Prostate gland (tissue), 2 donors: ENCODE measurements around the gene LRP11.

ENCODE experiments used
- POLR2A ChIP-seq: fragments of 450-650 bp; IDR thresholded peaks from one replicate; pipeline ENCODE4 v1.6.1; 2016; ENCODE audit warnings: antibody characterized with exemption, mild to moderate bottlenecking
- POLR2AphosphoS5 ChIP-seq: sonication (generic); formaldehyde crosslinking; IDR thresholded peaks from one replicate; pipeline ENCODE4 v1.6.1; 2017; ENCODE audit warnings: antibody characterized with exemption
- TF ChIP-seq, protein P1 (sequence below), 4 experiments: fragments of 200-600 bp in 2 of 4; fragments of 450-650 bp in 2 of 4; sonication (generic) in 2 of 4; IDR thresholded peaks; 1 replicate in 3 of 4; 2 replicates in 1 of 4; pipeline ENCODE4 v1.5.1; 2016 to 2019; ENCODE audit warnings: antibody characterized with exemption in 4 of 4, mild to moderate bottlenecking in 2 of 4, moderate library complexity in 2 of 4

DNA sequence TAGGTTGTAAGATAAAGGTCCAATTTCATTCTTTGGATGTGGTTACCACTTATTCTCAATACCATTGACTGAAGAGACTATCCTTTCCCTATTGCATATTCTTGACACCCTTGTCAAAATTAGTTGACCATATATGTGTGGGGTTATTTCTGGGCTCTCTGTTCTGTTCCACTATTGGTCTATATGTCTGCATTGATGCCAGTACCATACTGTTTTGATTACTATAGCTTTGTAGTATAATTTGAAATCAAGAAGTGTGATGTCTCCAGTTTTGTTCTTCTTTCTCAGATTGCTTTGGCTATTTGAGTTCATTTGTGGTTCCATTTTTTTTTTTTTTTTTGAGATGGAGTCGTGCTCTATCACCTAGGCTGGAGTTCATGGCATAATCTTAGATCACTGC lies 8.1 kb upstream of the LRP11 start:
- TF ChIP-seq, protein P1, sequence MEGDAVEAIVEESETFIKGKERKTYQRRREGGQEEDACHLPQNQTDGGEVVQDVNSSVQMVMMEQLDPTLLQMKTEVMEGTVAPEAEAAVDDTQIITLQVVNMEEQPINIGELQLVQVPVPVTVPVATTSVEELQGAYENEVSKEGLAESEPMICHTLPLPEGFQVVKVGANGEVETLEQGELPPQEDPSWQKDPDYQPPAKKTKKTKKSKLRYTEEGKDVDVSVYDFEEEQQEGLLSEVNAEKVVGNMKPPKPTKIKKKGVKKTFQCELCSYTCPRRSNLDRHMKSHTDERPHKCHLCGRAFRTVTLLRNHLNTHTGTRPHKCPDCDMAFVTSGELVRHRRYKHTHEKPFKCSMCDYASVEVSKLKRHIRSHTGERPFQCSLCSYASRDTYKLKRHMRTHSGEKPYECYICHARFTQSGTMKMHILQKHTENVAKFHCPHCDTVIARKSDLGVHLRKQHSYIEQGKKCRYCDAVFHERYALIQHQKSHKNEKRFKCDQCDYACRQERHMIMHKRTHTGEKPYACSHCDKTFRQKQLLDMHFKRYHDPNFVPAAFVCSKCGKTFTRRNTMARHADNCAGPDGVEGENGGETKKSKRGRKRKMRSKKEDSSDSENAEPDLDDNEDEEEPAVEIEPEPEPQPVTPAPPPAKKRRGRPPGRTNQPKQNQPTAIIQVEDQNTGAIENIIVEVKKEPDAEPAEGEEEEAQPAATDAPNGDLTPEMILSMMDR (IDR thresholded peaks at IDR 0.05): no peak
- TF ChIP-seq POLR2A (no peak), POLR2AphosphoS5 (no peak)
